ENCODE results near the gene PLA2G6.
"Not testable (repeated sequence)": the region's sequence is repeated elsewhere in the genome, so short reads cannot be mapped to it uniquely, and the experiment has no call there.

PLA2G6 gene

GRCh38 chr22:38190581-38190980 lies 9.0 kb upstream of the PLA2G6 start:
- DNase-seq (ENCODE audit: low spot score), result no peak

DNA sequence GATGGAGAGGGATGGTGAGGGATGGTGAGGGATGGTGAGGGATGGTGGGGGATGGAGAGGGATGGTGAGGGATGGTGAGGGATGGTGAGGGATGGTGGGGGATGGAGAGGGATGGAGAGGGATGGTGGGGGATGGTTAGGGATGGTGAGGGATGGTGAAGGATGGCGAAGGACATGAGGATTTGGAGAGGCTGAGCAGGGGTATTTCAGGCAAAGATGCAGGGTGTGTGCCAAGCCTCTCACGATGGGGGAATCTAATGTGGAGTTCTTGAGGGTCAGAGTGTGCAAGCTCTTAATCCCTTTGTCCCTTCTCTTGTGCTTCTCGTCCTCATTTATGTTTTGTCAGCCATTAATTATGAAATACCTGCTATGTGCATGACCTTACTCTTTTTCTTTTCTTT lies 7.5 kb upstream of the PLA2G6 start:
- no peak for DNase-seq (ENCODE audit: low spot score)

DNA sequence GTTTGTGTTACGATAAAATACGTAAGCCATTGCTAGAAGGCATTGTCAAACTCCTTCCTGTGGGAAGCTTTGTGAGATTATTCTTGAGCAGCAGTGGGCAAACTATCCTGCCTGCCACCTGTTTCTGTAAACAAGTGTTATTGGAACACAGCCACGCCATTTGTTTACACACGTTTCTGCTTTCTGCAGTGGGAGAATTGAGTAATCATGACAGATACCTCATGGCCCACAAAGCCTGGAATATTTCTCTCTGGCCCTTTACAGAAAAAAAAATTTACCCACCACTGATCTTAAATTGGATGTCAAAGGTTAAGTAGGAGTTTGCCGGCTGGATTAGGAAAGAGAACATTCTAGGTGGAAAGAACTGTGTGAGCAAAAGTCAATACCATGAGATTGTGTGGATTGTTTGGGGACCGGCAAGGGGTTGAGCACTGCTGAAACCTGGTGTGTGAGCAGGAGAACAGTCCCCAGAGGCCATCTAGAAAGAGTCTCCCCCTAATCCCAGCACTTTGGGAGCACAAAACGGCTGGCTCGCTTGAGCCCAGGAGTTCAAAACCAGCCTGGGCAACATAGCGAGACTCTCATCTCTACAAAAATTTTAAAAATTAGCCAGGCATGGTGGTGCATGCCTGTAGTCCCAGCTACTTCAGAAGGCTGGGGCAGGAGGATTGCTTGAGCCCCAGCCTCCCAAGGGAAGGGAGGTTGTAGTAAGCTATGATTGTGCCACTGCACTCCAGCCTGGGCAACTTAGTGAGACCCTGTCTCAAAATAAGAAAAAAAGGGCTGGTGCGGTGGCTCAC lies 6.0 kb upstream of the PLA2G6 start:
- no peak for DNase-seq (ENCODE audit: low spot score)

DNA sequence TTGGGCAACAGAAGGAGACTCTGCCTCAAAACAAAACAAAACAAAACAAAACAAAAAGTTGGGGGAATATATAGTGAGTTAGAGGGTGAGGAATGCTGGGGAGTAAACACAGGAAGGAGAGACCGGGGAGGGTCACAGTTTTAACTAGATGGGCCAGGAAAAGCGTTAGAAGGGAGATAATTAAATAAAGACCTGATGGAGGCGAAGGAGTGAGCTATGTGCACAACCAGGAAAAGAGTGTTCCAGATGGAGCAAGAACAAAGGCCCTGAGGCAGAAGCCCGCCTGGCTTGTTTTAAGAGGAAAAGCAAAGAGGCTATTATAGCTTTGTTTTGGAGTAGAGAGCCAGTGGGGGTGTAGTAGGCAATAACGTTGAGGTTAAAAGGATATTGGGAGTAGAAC lies 4.8 kb upstream of the PLA2G6 start:
- DNase-seq (ENCODE audit: low spot score), result no peak

- no peak for DNase-seq (ENCODE audit: low spot score)
Observed at GRCh38 chr22:38184788-38185187, 3.2 kb upstream of the PLA2G6 start.

- DNase-seq (ENCODE audit: low spot score), result peak; percentile 89
Observed at GRCh38 chr22:38180841-38181452, 683 bp downstream of the PLA2G6 start.

- not testable (repeated sequence) for DNase-seq (ENCODE audit: low spot score)
Observed at GRCh38 chr22:38178605-38178937, 3.1 kb downstream of the PLA2G6 start.

DNA sequence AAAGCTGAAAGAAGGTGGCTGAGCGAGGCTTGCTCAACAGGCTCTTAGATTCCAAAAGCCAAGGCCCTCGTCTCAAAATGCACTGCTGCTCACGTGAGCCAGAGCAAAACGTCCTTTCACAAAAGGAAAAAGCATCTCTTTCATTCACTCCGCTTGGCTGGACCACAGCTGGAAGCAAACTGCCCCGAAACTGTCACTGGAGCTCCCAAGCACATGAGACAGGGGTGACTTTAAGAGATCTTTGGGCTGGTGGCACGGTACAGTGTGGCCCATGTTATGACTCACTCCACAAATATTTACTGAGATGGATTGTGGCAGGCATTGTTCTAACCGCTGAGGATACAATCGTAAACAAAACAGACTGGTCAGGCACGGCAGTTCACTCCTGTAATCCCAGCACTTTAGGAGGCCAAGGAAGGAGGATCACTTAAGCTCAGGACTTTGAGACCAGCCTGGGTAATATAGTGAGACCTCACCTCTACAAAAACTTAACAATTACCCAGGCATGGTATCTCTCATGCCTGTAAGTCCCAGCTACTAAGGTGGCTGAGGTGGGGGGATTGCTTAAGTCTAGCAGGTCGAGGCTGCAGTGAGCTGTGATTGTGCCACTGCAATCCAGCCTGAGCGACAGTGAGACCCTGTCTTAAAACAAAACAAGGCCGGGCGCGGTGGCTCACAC lies 3.6 kb downstream of the PLA2G6 start:
- peak; percentile 88 for DNase-seq (ENCODE audit: low spot score)

DNA sequence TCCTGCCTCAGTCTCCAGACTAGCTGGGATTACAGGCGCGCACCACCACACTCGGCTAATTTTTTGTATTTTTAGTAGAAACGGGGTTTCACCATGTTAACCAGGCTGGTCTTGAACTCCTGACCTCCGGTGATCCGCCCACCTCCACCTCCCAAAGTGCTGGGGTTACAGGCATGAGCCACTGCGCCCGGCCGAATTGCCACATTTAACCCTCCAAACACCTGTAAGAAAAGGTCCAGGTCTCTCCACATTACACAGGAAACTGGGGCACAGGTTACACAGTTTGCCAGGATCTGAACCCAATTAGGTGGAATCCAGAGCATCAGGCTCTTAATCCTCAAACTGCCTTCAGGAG lies 4.1 kb downstream of the PLA2G6 start:
- DNase-seq (ENCODE audit: low spot score), result not testable (repeated sequence)

- no peak for DNase-seq (ENCODE audit: low spot score)
Observed at GRCh38 chr22:38177044-38177443, 4.6 kb downstream of the PLA2G6 start.

DNA sequence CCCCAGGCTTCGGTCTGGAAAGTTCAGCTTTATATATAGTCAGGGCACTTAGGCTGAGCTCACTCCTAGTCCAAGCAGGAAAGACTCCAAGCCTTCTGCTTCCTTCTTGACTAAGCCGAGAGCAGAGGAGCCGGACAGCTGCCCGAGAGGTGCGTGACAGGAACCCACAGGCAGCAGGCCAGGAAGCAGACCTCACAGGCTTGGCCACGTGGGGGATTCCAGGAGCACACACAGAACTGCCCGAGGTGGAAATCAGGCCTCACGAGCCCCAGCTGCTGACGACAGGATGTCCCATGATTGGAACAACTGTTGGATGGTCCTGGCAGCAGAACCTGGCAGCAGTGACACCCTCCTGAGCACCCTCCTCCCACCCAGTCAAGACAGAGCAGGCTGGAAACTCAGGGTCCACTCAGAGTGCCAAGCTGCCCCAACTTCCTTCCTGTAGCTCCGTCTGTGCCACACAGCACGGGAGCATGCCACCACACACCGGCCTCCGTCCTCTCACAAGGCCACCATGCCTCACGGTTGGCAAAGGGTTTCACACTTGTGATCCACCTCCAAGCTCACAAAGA lies 5.4 kb downstream of the PLA2G6 start:
- peak; percentile 52 for DNase-seq (ENCODE audit: low spot score)

- no peak for DNase-seq (ENCODE audit: low spot score)
Observed at GRCh38 chr22:38175206-38176118, 6.2 kb downstream of the PLA2G6 start.

DNA sequence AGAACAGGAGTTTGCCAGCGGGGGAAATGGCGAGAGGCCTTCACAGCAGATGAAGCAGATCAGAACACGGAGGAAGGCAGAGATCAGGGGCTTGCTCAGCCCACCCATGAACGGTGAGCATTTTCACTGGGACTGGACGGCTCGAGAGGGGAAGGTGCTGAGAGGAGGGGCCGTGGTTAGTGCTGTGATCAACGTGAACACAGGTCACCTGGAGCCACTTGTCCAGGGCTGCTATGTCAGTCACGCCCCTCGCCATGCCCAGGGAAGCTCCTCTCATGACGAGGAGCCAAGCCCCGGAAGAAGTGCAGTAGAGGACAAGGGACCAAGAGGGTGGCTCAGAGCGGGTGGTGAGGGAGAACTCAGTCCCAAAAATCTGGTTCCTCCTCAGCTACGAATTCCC lies 7.0 kb downstream of the PLA2G6 start:
- no peak for DNase-seq (ENCODE audit: low spot score)

DNA sequence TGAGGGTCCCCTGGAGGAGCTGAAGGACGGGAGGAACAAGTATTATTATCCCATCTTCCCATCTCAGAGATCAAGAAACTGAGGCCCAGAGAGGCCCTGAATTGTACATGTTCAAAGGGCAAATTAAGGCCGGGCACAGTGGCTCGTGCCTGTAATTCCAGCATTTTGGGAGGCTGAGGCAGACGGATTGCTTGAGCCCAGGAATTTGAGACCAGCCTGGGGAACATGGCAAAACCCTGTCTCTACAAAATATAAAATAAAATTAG lies 8.1 kb downstream of the PLA2G6 start:
- DNase-seq (ENCODE audit: low spot score), result no peak

DNA sequence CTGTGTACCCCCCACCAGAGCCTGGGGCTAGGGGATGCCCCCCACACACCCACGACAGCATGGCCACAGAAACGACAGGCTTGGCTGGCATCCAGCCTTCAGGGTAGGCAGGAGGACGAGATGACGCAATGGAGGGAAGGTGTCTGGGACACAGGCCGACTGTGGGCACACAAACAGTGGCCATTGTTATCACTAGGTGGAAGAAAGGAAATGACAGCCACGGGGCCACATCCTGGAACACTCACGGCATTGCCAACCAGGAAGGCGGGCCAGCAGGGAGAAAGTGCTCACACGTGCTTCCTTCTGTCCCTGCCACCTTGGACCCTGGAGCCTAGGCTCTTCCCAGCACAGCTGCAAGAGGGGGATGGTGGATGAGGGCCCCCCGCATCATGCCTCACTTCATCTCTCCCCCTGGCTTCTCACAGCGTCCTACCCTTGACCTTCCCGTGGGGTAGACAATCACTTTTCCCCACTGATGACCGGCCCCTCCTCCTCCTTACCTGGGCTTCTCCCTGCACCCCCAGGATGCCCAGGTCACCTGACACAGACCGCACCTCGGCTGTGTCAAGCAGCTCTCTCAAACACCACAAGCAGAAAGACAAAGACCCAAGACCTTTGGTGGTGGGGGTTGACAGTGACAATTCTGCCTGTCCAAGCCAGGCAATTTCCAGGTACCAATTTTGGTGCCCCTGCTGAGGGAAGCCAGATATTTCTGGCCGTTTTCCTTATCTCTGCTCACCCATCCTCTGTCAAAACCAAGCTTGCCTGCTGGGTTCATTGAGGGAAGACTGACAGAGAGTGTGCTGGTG lies 8.6 kb downstream of the PLA2G6 start:
- DNase-seq (ENCODE audit: low spot score), result peak; percentile 73

- no peak for DNase-seq (ENCODE audit: low spot score)
Observed at GRCh38 chr22:38171927-38172831, 9.5 kb downstream of the PLA2G6 start.

DNA sequence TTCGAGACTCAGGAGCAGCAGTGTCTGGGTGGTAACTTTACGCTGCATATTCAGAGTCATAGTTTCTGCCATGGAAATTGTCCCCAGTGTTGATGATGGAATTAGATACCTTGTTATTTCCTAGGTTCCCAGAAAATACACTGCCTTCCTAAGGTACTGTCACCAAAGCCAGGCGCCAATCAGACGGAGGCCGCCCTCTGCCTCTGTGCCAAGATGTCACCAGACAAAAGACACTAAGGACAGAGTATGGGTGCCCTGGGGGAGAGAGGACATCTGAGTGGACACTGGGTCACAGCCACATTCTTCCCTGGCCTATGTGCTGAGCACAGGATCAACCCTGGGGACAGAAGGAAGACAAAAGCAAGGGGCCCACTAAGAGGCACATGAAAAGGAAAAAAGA lies 11.2 kb downstream of the PLA2G6 start:
- no peak for DNase-seq (ENCODE audit: low spot score)

- no peak for DNase-seq (ENCODE audit: low spot score)
Observed at GRCh38 chr22:38169116-38169515, 12.5 kb downstream of the PLA2G6 start.

DNA sequence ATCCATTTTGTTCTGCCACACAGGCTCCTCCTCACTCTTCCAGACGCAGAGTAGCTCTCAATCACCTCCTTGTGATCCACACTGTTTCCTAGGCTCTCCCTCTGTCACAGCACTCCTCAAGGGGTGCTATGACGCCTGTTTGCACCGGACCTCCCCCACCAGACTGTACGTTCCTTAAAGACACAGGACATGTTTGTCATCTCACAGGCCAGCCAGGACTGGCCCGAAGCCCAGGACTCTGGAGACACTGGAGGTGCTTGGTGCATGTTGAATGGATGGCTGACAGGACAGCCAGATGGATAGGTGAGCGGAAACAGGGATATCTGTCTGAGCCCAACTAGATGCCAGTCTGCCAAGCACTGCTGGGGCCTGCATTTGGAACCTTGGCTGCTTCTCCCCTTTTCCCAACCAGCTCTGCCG lies 13.6 kb downstream of the PLA2G6 start:
- peak; percentile 48 for DNase-seq (ENCODE audit: low spot score)

DNA sequence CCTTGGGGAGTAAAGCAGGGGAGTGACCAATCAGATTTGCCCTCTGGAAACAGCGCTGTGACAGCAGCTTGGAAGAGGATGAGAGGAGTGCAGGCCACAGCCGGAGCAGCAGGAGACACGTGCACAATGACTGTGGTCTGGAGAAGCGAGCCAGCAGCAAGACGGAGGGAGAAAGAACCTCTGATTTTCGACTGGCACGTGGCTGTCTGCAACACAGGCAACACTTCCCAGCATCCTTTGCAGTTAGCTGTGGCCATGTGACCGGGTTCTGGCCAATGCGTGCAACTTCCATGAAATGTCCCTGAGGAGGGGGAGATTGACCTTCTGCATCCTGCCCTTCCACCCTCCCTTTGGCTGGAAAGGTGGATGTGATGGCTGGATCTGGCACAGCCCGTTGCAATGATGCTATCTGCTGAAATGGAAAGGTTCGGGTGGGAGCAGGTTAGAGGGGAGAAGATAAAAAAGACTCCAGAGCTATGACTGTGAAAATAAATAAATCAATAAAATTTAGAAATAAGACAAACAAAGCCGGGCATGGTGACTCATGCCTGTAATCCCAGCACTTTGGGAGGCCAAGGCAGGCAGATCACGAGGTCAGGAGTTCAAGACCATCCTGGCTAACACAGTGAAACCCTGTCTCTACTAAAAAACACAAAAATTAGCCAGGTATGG lies 15.6 kb downstream of the PLA2G6 start:
- no peak for DNase-seq (ENCODE audit: low spot score)
